IMR-90 (cell line): Measurements from ENCODE around the gene ZMIZ1. TPM values are rescaled to one million over a fixed set of nuclear protein-coding genes. Genes with fewer than 3 reads are reported as not detected.

Source experiments
- ATAC-seq: fragments of 200-7000 bp; cut with Tn5 transposase; 2 replicates; pipeline ENCODE4 v1.9.1; 2020; ENCODE audit warnings: low read depth, mild to moderate bottlenecking, moderate library complexity
- BruUV-seq: library from RNA; stranded (reverse); fragments of 400-500 nt; replicated peaks from 2 replicates; lab custom pipeline; 2021; lab: Mats Ljungman, UMichigan
- CTCF ChIA-PET: fragments of 300-600 bp; formaldehyde crosslinking; extraction: SDS; loops from one replicate; lab custom pipeline; 2021; ENCODE audit warnings: antibody characterized with exemption; lab: Yijun Ruan, JAX
- POLR2A ChIA-PET: fragments of 300-600 bp; sonication (Branson Sonifier 250); formaldehyde crosslinking; loops from one replicate; lab custom pipeline; 2022; ENCODE audit warnings: antibody characterized with exemption; ENCODE audit not compliant: unreplicated experiment; lab: Charles Lee
- DNase-seq: peaks from one replicate; pipeline ENCODE4 v3.0.0; 2013
- H2AFZ ChIP-seq: replicated peaks from 2 replicates; pipeline ENCODE3; 2013; ENCODE audit warnings: low read length, mild to moderate bottlenecking; ENCODE audit not compliant: poor library complexity
- H2AK5ac ChIP-seq: 2 replicates; pipeline ENCODE4 v1.6.1; 2013; ENCODE audit warnings: low read depth, low read length, inconsistent platforms
- H2AK9ac ChIP-seq: replicated peaks from 2 replicates; pipeline ENCODE3; 2013; ENCODE audit warnings: mild to moderate bottlenecking, low read depth, low read length, moderate library complexity; ENCODE audit not compliant: poor library complexity
- H2BK120ac ChIP-seq: 2 replicates; pipeline ENCODE4 v1.6.1; 2013; ENCODE audit warnings: low read depth, low read length, inconsistent platforms
- H2BK15ac ChIP-seq: 3 replicates; pipeline ENCODE4 v1.6.1; 2013; ENCODE audit warnings: low read depth, low read length, inconsistent platforms
- H2BK20ac ChIP-seq: 2 replicates; pipeline ENCODE4 v1.6.1; 2013; ENCODE audit warnings: low read depth, mild to moderate bottlenecking, inconsistent platforms, low read length, moderate library complexity
- H2BK5ac ChIP-seq: 2 replicates; pipeline ENCODE4 v1.6.1; 2013; ENCODE audit warnings: mild to moderate bottlenecking, low read depth, low read length, inconsistent platforms; ENCODE audit not compliant: poor library complexity, severe bottlenecking
- H3K14ac ChIP-seq: replicated peaks from 2 replicates; pipeline ENCODE4 v1.6.1; 2013; ENCODE audit warnings: low read depth, low read length, inconsistent platforms
- H3K18ac ChIP-seq: 2 replicates; pipeline ENCODE4 v1.6.1; 2013; ENCODE audit warnings: low read depth, low read length, control low read depth
- H3K23ac ChIP-seq: 2 replicates; pipeline ENCODE4 v1.6.1; 2013; ENCODE audit warnings: low read depth, low read length, inconsistent platforms
- H3K27ac ChIP-seq: 2 replicates; pipeline ENCODE4 v1.5.1; 2013; ENCODE audit warnings: mild to moderate bottlenecking, control low read depth, low read length; ENCODE audit not compliant: insufficient read depth
- H3K27me3 ChIP-seq: 2 replicates; pipeline ENCODE4 v1.6.1; 2013; ENCODE audit warnings: low read length; ENCODE audit not compliant: control insufficient read depth, insufficient read depth
- H3K36me3 ChIP-seq: 2 replicates; pipeline ENCODE4 v1.6.1; 2013; ENCODE audit warnings: low read length, mixed read lengths; ENCODE audit not compliant: control insufficient read depth, insufficient read depth
- H3K4ac ChIP-seq: 2 replicates; pipeline ENCODE4 v1.6.1; 2013; ENCODE audit warnings: low read depth, low read length, inconsistent platforms
- H3K4me1 ChIP-seq: 2 replicates; pipeline ENCODE4 v1.6.1; 2013; ENCODE audit warnings: low read length, mixed read lengths; ENCODE audit not compliant: control insufficient read depth, insufficient read depth
- H3K4me2 ChIP-seq: 2 replicates; pipeline ENCODE4 v1.6.1; 2013; ENCODE audit warnings: low read depth, mild to moderate bottlenecking, control low read depth, low read length, moderate library complexity
- H3K4me3 ChIP-seq: 2 replicates; pipeline ENCODE4 v1.5.1; 2013; ENCODE audit warnings: low read depth, mild to moderate bottlenecking, control low read depth, low read length, moderate library complexity; ENCODE audit not compliant: insufficient read depth
- H3K56ac ChIP-seq: 2 replicates; pipeline ENCODE4 v1.6.1; 2013; ENCODE audit warnings: low read length, inconsistent platforms; ENCODE audit not compliant: insufficient read depth; ENCODE audit errors: extremely low read depth
- H3K79me1 ChIP-seq, 2 experiments: 2 replicates each; pipeline ENCODE4 v1.6.1; 2013; ENCODE audit warnings: low read length in 2 of 2, inconsistent platforms in 1 of 2, low read depth in 1 of 2
- H3K9ac ChIP-seq: 2 replicates; pipeline ENCODE4 v1.6.1; 2013; ENCODE audit warnings: low read depth, low read length, control low read depth
- H3K9me1 ChIP-seq: 2 replicates; pipeline ENCODE4 v1.6.1; 2013; ENCODE audit warnings: low read length, inconsistent platforms; ENCODE audit not compliant: insufficient read depth
- H3K9me3 ChIP-seq: 2 replicates; pipeline ENCODE4 v1.6.1; 2013; ENCODE audit warnings: low read length; ENCODE audit not compliant: control insufficient read depth, insufficient read depth
- H4K20me1 ChIP-seq: 2 replicates; pipeline ENCODE4 v1.6.1; 2013; ENCODE audit warnings: low read length, inconsistent platforms; ENCODE audit not compliant: insufficient read depth
- H4K5ac ChIP-seq: 2 replicates; pipeline ENCODE4 v1.6.1; 2013; ENCODE audit warnings: mild to moderate bottlenecking, low read depth, low read length, control low read depth
- H4K8ac ChIP-seq, 2 experiments: 2 replicates each; pipeline ENCODE4 v1.6.1; 2013; ENCODE audit warnings: low read depth in 2 of 2, low read length in 2 of 2, control low read depth in 1 of 2, inconsistent platforms in 1 of 2
- H4K91ac ChIP-seq: 2 replicates; pipeline ENCODE4 v1.6.1; 2013; ENCODE audit warnings: low read depth, low read length, inconsistent platforms; ENCODE audit not compliant: insufficient read depth
- BHLHE40 ChIP-seq: fragments of 150-350 bp; IDR thresholded peaks from 2 replicates; pipeline ENCODE4 v1.6.1; 2016; ENCODE audit warnings: mild to moderate bottlenecking, low read depth, low read length
- CEBPB ChIP-seq: IDR thresholded peaks from 2 replicates; pipeline ENCODE4 v1.6.1; 2012; ENCODE audit warnings: low read depth, low read length, improper control_type of control experiment
- CHD1 ChIP-seq: IDR thresholded peaks from 2 replicates; pipeline ENCODE4 v1.6.1; 2012; ENCODE audit warnings: low read depth, low read length, improper control_type of control experiment
- FOS ChIP-seq: fragments of 150-350 bp; IDR thresholded peaks from 2 replicates; pipeline ENCODE4 v1.6.1; 2016; ENCODE audit warnings: low read depth, low read length
- MAFK ChIP-seq: IDR thresholded peaks from 2 replicates; pipeline ENCODE4 v1.6.1; 2012; ENCODE audit warnings: low read depth, low read length, improper control_type of control experiment
- MAZ ChIP-seq: IDR thresholded peaks from 2 replicates; pipeline ENCODE4 v1.6.1; 2012; ENCODE audit warnings: low read depth, mild to moderate bottlenecking, low read length, improper control_type of control experiment, moderate library complexity, borderline replicate concordance
- MXI1 ChIP-seq: IDR thresholded peaks from 2 replicates; pipeline ENCODE4 v1.6.1; 2012; ENCODE audit warnings: low read depth, mild to moderate bottlenecking, low read length, moderate library complexity, borderline replicate concordance
- NFE2L2 ChIP-seq: fragments of 150-350 bp; IDR thresholded peaks from 2 replicates; pipeline ENCODE4 v1.6.1; 2016; ENCODE audit warnings: low read depth, mild to moderate bottlenecking, low read length
- POLR2A ChIP-seq: IDR thresholded peaks from 2 replicates; pipeline ENCODE4 v1.6.1; 2012; ENCODE audit warnings: mild to moderate bottlenecking, low read depth, low read length
- RAD21 ChIP-seq: IDR thresholded peaks from 2 replicates; pipeline ENCODE4 v1.6.1; 2012; ENCODE audit warnings: low read length, improper control_type of control experiment
- RFX5 ChIP-seq: IDR thresholded peaks from 2 replicates; pipeline ENCODE4 v1.8.0; 2012; ENCODE audit warnings: low read depth, mild to moderate bottlenecking, low read length, moderate library complexity
- SMC3 ChIP-seq: fragments of 150-350 bp; IDR thresholded peaks from 2 replicates; pipeline ENCODE4 v1.6.1; 2016; ENCODE audit warnings: low read depth, mild to moderate bottlenecking, antibody characterized with exemption, low read length, moderate library complexity
- WGBS, 2 experiments: methylation state at CpG; one replicate each; pipeline versions ENCODE4 v1.1.5 to v1.1.7; 2013; ENCODE audit warnings: missing lambda C conversion rate in 2 of 2; ENCODE audit not compliant: insufficient read length in 1 of 2; ENCODE audit errors: extremely low coverage in 2 of 2; 5-methylcytosine and 5-hydroxymethylcytosine counted together
- dilution Hi-C: fragments of 300-500 bp; cut with HindIII; formaldehyde crosslinking; loops from one replicate; pipeline ENCODE4 v1.14.3; 2018; ENCODE audit warnings: low sequenced_read_pairs; ENCODE audit not compliant: unreplicated experiment
- in situ Hi-C: fragments of 300-500 bp; cut with MboI; formaldehyde crosslinking; loops from 3 replicates; pipeline ENCODE4 v1.14.3; 2019; ENCODE audit warnings: low sequenced_read_pairs, inconsistent platforms, mixed read lengths
- intact Hi-C: fragments of 100-400 bp; cut with micrococcal nuclease; formaldehyde crosslinking; loops from 2 replicates; pipeline ENCODE4 v1.10.0; 2022
- polyA plus RNA-seq, 3 experiments: library from polyadenylated mRNA; depleted of rRNA; stranded (reverse); fragments of >200 nt; gene quantifications; 2 replicates each; pipeline ENCODE4 v1.2.3, GENCODE V29; 2012; ENCODE audit warnings: low replicate concordance in 1 of 3
- total RNA-seq: library from RNA; depleted of rRNA; stranded (reverse); fragments of >200 nt; gene quantifications from 2 replicates; pipeline ENCODE4 v1.2.3, GENCODE V29; 2012
- TF ChIP-seq, protein P1 (sequence below): fragments of 150-350 bp; IDR thresholded peaks from 2 replicates; pipeline ENCODE4 v1.6.1; 2016; ENCODE audit warnings: low read depth, mild to moderate bottlenecking, low read length, moderate library complexity, borderline replicate concordance
- TF ChIP-seq, protein P2 (sequence below): conservative IDR thresholded peaks from 2 replicates; pipeline ENCODE4 v1.5.1; 2012; ENCODE audit warnings: mild to moderate bottlenecking, low read depth, low read length, improper control_type of control experiment

The ZMIZ1 gene
- total and polyA plus RNA-seq, 2 of the 4 experiments (the other 2 are of a cell fraction) = 6.6 to 48.7 TPM

DNA sequence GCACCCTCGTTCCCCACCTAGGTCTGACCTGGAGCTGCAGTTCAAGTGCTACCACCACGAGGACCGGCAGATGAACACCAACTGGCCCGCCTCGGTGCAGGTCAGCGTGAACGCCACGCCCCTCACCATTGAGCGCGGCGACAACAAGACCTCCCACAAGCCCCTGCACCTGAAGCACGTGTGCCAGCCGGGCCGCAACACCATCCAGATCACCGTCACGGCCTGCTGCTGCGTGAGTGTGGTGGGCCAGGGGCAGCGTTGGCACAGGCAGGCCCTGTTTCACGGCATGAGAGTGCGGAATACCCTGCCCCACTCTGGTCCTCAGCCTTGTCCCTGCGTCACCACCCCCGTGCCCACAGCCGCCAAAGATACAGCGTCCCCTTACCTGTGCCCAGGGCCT, 231.9 kb downstream of the ZMIZ1 start (continued):
- TF ChIP-seq BHLHE40 (no peak), SMC3 (no peak), RAD21 (no peak), NFE2L2 (no peak), CHD1 (no peak), MAFK (no peak), POLR2A (no peak)

DNA sequence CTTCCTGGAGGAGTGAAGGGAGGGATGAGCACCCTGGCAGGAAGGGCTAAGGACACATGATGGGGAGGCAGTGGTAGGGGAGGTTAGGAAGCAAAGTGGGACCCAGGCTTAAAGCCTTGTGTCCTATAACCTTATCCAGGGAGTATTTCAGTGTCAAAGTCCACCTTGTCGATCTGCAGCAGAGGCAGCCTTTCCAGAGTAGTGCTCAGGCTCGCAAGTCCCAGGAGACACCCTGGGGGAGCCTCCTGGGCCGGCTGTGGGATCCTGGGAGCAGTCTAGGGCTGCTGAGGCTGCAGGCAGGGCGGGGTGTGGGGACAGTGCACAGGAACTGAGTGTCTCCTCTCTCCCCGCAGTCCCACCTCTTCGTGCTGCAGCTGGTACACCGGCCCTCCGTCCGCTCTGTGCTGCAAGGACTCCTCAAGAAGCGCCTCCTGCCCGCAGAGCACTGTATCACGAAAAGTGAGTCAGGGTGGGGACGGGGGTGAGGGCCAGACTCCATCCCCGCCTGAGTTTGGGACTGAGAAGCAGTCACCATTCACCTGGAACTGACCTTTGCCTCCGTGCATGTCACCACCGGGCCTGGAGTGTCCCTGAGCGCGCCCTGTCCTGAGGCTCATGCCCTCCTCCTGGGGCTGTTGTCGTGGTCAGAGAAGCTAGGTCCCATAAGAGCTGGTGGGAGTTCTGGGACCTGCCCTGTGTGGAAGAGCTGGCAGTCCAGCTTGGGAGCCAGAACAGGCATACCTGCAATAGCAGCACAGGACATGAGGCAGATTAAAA, 233.2 kb downstream of the ZMIZ1 start:
- H3K4ac ChIP-seq = no peak overlapping the region
- DNase-seq = no peak
- H3K79me1 ChIP-seq = peaks cover 40 to 69% of the 10 kb centered on the region in 2 experiments
- peaks cover 29% of the 10 kb centered on the region for H4K20me1 ChIP-seq
- H4K5ac ChIP-seq = no peak overlapping the region
- no peaks in the 10 kb centered on the region for H3K9me3 ChIP-seq
- H4K91ac ChIP-seq = no peak overlapping the region
- H3K27ac ChIP-seq = no peak overlapping the region
- intact Hi-C loops (no loop called here), dilution Hi-C loops (no loop called here), in situ Hi-C loops (no loop called here)
- no peak overlapping the region for H3K4me2 ChIP-seq
- ChIA-PET CTCF (no interaction called here), POLR2A (no interaction called here)
- H3K18ac ChIP-seq = no peak overlapping the region
- no peak overlapping the region for H3K9ac ChIP-seq
- peaks cover 28% of the 10 kb centered on the region for H3K9me1 ChIP-seq
- BruUV-seq = no TSS peak
- peaks cover 19% of the 10 kb centered on the region for H3K4me1 ChIP-seq
- H2AK9ac ChIP-seq = no peak overlapping the region
- no peak for ATAC-seq
- H3K23ac ChIP-seq = no peak overlapping the region
- WGBS, 2 experiments = 100% methylated on average over 2 of the region's 19 CpGs; no CpG with 5 or more reads in 1 of the 2 experiments
- no peak overlapping the region for H2BK15ac ChIP-seq
- no peak overlapping the region for H3K14ac ChIP-seq
- peaks cover 85% of the 10 kb centered on the region for H3K36me3 ChIP-seq
- H4K8ac ChIP-seq = 0 out of 4 replicates have a peak overlapping the region, but pooled peaks of 1 of the 2 experiments have one; percentile 5
- no peak overlapping the region for H2BK120ac ChIP-seq
- H2BK5ac ChIP-seq = no peak overlapping the region
- no peaks in the 10 kb centered on the region for H3K27me3 ChIP-seq
- no peak overlapping the region for H2BK20ac ChIP-seq
- no peak overlapping the region for H2AFZ ChIP-seq
- no peak overlapping the region for H3K4me3 ChIP-seq
- no peak overlapping the region for H3K56ac ChIP-seq
- no peak overlapping the region for H2AK5ac ChIP-seq
- TF ChIP-seq RAD21 = no peak
- TF ChIP-seq CHD1 = no peak
- TF ChIP-seq, protein P1, sequence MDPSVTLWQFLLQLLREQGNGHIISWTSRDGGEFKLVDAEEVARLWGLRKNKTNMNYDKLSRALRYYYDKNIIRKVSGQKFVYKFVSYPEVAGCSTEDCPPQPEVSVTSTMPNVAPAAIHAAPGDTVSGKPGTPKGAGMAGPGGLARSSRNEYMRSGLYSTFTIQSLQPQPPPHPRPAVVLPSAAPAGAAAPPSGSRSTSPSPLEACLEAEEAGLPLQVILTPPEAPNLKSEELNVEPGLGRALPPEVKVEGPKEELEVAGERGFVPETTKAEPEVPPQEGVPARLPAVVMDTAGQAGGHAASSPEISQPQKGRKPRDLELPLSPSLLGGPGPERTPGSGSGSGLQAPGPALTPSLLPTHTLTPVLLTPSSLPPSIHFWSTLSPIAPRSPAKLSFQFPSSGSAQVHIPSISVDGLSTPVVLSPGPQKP = no peak
- no peak for TF ChIP-seq POLR2A
- no peak for TF ChIP-seq FOS
- TF ChIP-seq, protein P2, sequence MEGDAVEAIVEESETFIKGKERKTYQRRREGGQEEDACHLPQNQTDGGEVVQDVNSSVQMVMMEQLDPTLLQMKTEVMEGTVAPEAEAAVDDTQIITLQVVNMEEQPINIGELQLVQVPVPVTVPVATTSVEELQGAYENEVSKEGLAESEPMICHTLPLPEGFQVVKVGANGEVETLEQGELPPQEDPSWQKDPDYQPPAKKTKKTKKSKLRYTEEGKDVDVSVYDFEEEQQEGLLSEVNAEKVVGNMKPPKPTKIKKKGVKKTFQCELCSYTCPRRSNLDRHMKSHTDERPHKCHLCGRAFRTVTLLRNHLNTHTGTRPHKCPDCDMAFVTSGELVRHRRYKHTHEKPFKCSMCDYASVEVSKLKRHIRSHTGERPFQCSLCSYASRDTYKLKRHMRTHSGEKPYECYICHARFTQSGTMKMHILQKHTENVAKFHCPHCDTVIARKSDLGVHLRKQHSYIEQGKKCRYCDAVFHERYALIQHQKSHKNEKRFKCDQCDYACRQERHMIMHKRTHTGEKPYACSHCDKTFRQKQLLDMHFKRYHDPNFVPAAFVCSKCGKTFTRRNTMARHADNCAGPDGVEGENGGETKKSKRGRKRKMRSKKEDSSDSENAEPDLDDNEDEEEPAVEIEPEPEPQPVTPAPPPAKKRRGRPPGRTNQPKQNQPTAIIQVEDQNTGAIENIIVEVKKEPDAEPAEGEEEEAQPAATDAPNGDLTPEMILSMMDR = no peak
- no peak for TF ChIP-seq RFX5
- no peak for TF ChIP-seq MAZ
- TF ChIP-seq MXI1 = no peak
- TF ChIP-seq CEBPB = no peak
